H1 (cell line): Measurements from ENCODE around the gene NAA50. TPM values are rescaled to one million over a fixed set of nuclear protein-coding genes. Genes with fewer than 3 reads are reported as not detected.

ENCODE experiments used
- CTCF ChIA-PET: fragments of 300-600 bp; sonication (Branson Sonifier 250); formaldehyde crosslinking; loops from one replicate; lab custom pipeline; 2021; ENCODE audit not compliant: partially characterized antibody; lab: Charles Lee
- POLR2A ChIA-PET: fragments of 300-600 bp; sonication (Branson Sonifier 250); formaldehyde crosslinking; loops from one replicate; lab custom pipeline; 2021; ENCODE audit warnings: inconsistent platforms; ENCODE audit not compliant: partially characterized antibody; lab: Charles Lee
- DNase-seq, 2 experiments: peaks; one replicate each; pipeline versions ENCODE4 v3.0.0 to v3.0.0-alpha.2; 2010 to 2022; ENCODE audit warnings: low spot score in 2 of 2, low read depth in 1 of 2, mixed read lengths in 1 of 2
- FAIRE-seq: peaks from 2 replicates; lab custom pipeline; 2011; peaks lifted over from hg19 to GRCh38; lab: Jason Lieb, UNC
- H2AFZ ChIP-seq: 2 replicates; pipeline ENCODE4 v1.8.1; 2012; ENCODE audit warnings: low read length, inconsistent platforms
- H2AK5ac ChIP-seq: 2 replicates; pipeline ENCODE4 v1.6.1; 2013; ENCODE audit warnings: low read depth, low read length
- H2BK120ac ChIP-seq: replicated peaks from 2 replicates; pipeline ENCODE3; 2013; ENCODE audit warnings: low read depth, low read length, inconsistent platforms
- H2BK12ac ChIP-seq: 2 replicates; pipeline ENCODE4 v1.6.1; 2013; ENCODE audit warnings: low read depth, low read length
- H2BK15ac ChIP-seq: 2 replicates; pipeline ENCODE4 v1.6.1; 2013; ENCODE audit warnings: low read length
- H2BK20ac ChIP-seq: 2 replicates; pipeline ENCODE4 v1.6.1; 2013; ENCODE audit warnings: low read length
- H2BK5ac ChIP-seq: 2 replicates; pipeline ENCODE4 v1.6.1; 2013; ENCODE audit warnings: low read depth, low read length
- H3K14ac ChIP-seq: 2 replicates; pipeline ENCODE4 v1.6.1; 2013; ENCODE audit warnings: inconsistent platforms; ENCODE audit not compliant: insufficient read length
- H3K18ac ChIP-seq: 2 replicates; pipeline ENCODE4 v1.6.1; 2013; ENCODE audit warnings: low read length; ENCODE audit errors: extremely low read depth
- H3K23ac ChIP-seq: 2 replicates; pipeline ENCODE4 v1.6.1; 2013; ENCODE audit warnings: inconsistent platforms; ENCODE audit not compliant: insufficient read length
- H3K23me2 ChIP-seq: 2 replicates; pipeline ENCODE4 v1.6.1; 2013; ENCODE audit warnings: low read depth, low read length
- H3K27ac ChIP-seq: 2 replicates; pipeline ENCODE4 v1.6.1; 2011; ENCODE audit warnings: low read depth, low read length, inconsistent platforms
- H3K27me3 ChIP-seq, 4 experiments: replicated peaks in 1 of 4; 1 replicate in 1 of 4; 2 replicates in 3 of 4; pipeline versions ENCODE4 v1.6.1 to v1.8.1; 2011 to 2013; ENCODE audit warnings: low read length in 3 of 4, mild to moderate bottlenecking in 3 of 4, inconsistent platforms in 2 of 4, mixed read lengths in 2 of 4, moderate library complexity in 1 of 4; ENCODE audit not compliant: control insufficient read depth in 3 of 4, insufficient read depth in 3 of 4; ENCODE audit errors: extremely low read depth in 1 of 4
- H3K36me3 ChIP-seq, 4 experiments: 2 replicates each; pipeline versions ENCODE4 v1.6.1 to v1.8.1; 2011 to 2013; ENCODE audit warnings: mild to moderate bottlenecking in 4 of 4, low read length in 3 of 4, moderate library complexity in 2 of 4, control low read depth in 1 of 4, inconsistent platforms in 1 of 4; ENCODE audit not compliant: insufficient read depth in 4 of 4, control insufficient read depth in 2 of 4
- H3K4ac ChIP-seq: replicated peaks from 2 replicates; pipeline ENCODE3; 2013; ENCODE audit warnings: low read length, low read depth, mixed read lengths, inconsistent platforms; ENCODE audit not compliant: insufficient read length
- H3K4me1 ChIP-seq, 4 experiments: replicated peaks in 1 of 4; 1 replicate in 1 of 4; 2 replicates in 3 of 4; pipeline versions ENCODE4 v1.6.1 to v1.8.1; 2011 to 2013; ENCODE audit warnings: low read length in 3 of 4, inconsistent platforms in 2 of 4, mixed read lengths in 1 of 4; ENCODE audit not compliant: insufficient read depth in 4 of 4, control insufficient read depth in 3 of 4
- H3K4me2 ChIP-seq, 2 experiments: 2 replicates each; pipeline versions ENCODE4 v1.6.1 to v1.8.1; 2011 to 2013; ENCODE audit warnings: low read depth in 2 of 2, low read length in 2 of 2, control low read depth in 1 of 2, inconsistent platforms in 1 of 2, mild to moderate bottlenecking in 1 of 2; ENCODE audit not compliant: insufficient read depth in 1 of 2
- H3K4me3 ChIP-seq, 4 experiments: fragments of 200-600, 300-600 bp in 1 of 4; sonication (generic), shearing (Covaris generic), sonication (Bioruptor Twin) in 1 of 4; 2 replicates each; pipeline versions ENCODE4 v1.5.1 to v1.8.1; 2011 to 2016; ENCODE audit warnings: low read length in 4 of 4, low read depth in 3 of 4, control low read depth in 2 of 4, inconsistent platforms in 2 of 4, mild to moderate bottlenecking in 2 of 4, mixed read lengths in 1 of 4, moderate library complexity in 1 of 4; ENCODE audit not compliant: insufficient read depth in 2 of 4; ENCODE audit errors: extremely low read depth in 1 of 4
- H3K56ac ChIP-seq: replicated peaks from 2 replicates; pipeline ENCODE3; 2013; ENCODE audit warnings: low read depth, mild to moderate bottlenecking, mixed read lengths, low read length, inconsistent platforms; ENCODE audit not compliant: insufficient read length
- H3K79me1 ChIP-seq: 2 replicates; pipeline ENCODE4 v1.6.1; 2013; ENCODE audit warnings: low read depth, low read length, control low read depth
- H3K79me2 ChIP-seq, 2 experiments: 2 replicates each; pipeline versions ENCODE4 v1.6.1 to v1.8.1; 2012 to 2013; ENCODE audit warnings: low read length in 2 of 2, mild to moderate bottlenecking in 2 of 2, inconsistent platforms in 1 of 2; ENCODE audit not compliant: insufficient read depth in 2 of 2, control insufficient read depth in 1 of 2
- H3K9ac ChIP-seq, 4 experiments: replicated peaks in 1 of 4; 1 replicate in 1 of 4; 2 replicates in 3 of 4; pipeline versions ENCODE4 v1.6.1 to v1.8.1; 2011 to 2013; ENCODE audit warnings: low read depth in 3 of 4, low read length in 3 of 4, control low read depth in 2 of 4, mild to moderate bottlenecking in 2 of 4, moderate library complexity in 2 of 4, inconsistent platforms in 1 of 4; ENCODE audit errors: extremely low read depth in 1 of 4
- H3K9me3 ChIP-seq, 2 experiments: 2 replicates each; pipeline versions ENCODE4 v1.6.1 to v1.8.1; 2012 to 2013; ENCODE audit warnings: mild to moderate bottlenecking in 2 of 2, moderate library complexity in 2 of 2, control low read depth in 1 of 2, inconsistent platforms in 1 of 2, low read depth in 1 of 2, low read length in 1 of 2, mixed read lengths in 1 of 2; ENCODE audit not compliant: insufficient read depth in 2 of 2
- H4K20me1 ChIP-seq, 2 experiments: replicated peaks in 1 of 2; 2 replicates each; pipeline versions ENCODE3 to v1.8.1; 2011 to 2013; ENCODE audit warnings: inconsistent platforms in 2 of 2, low read length in 2 of 2, mild to moderate bottlenecking in 1 of 2; ENCODE audit not compliant: insufficient read depth in 2 of 2, control insufficient read depth in 1 of 2
- H4K5ac ChIP-seq: 2 replicates; pipeline ENCODE4 v1.6.1; 2013; ENCODE audit warnings: low read length, low read depth, mixed read lengths, inconsistent platforms; ENCODE audit not compliant: insufficient read length
- H4K8ac ChIP-seq: 2 replicates; pipeline ENCODE4 v1.8.0; 2013; ENCODE audit warnings: mild to moderate bottlenecking, moderate library complexity, low read length, inconsistent platforms; ENCODE audit not compliant: insufficient read depth; ENCODE audit errors: extremely low read depth
- H4K91ac ChIP-seq: replicated peaks from 2 replicates; pipeline ENCODE3; 2013; ENCODE audit warnings: low read length, mixed read lengths, inconsistent platforms; ENCODE audit not compliant: insufficient read length
- CEBPB ChIP-seq: IDR thresholded peaks from 2 replicates; pipeline ENCODE4 v1.6.1; 2012; ENCODE audit warnings: low read depth, low read length
- POLR2AphosphoS5 ChIP-seq: IDR thresholded peaks from 2 replicates; pipeline ENCODE4 v1.6.1; 2011; ENCODE audit warnings: low read depth, low read length
- WGBS, 2 experiments: shearing (Covaris generic) in 1 of 2; methylation state at CpG; one replicate each; pipeline versions ENCODE4 v1.1.6 to v1.1.7; 2013 to 2015; ENCODE audit warnings: low lambda C conversion rate in 2 of 2, mixed read lengths in 2 of 2, inconsistent platforms in 1 of 2, low coverage in 1 of 2, missing lambda C conversion rate in 1 of 2; ENCODE audit not compliant: insufficient replicate concordance in 2 of 2, insufficient coverage in 1 of 2, insufficient read length in 1 of 2; ENCODE audit errors: extremely low coverage in 1 of 2, missing lambda C conversion rate in 1 of 2; 5-methylcytosine and 5-hydroxymethylcytosine counted together
- polyA plus RNA-seq, 7 experiments: library from polyadenylated mRNA; depleted of rRNA in 3 of 7; stranded (reverse) in 5 of 7; unstranded in 2 of 7; fragments of >200 nt in 5 of 7; fragments of 200-250 nt in 2 of 7; gene quantifications; 1 replicate in 5 of 7; 2 replicates in 1 of 7; 4 replicates in 1 of 7; pipeline versions ENCODE4 v1.2.1 to v1.2.3, GENCODE V29; 2011 to 2013; ENCODE audit warnings: missing spikeins in 2 of 7, mixed read lengths in 2 of 7
- total RNA-seq: library from RNA; stranded (reverse); fragmentation: NEBNext Ultra II Directional; extraction: Animal tissue kit (Norgen Biotek cat#: 25700); gene quantifications from 2 replicates; pipeline ENCODE4 v1.2.1, GENCODE V29; 2021

The NAA50 gene
- total and polyA plus RNA-seq, 2 of the 8 experiments (the other 6 are each of a cell fraction or from before 2014, with no cell fraction given) = 46.6 to 231 TPM

DNA sequence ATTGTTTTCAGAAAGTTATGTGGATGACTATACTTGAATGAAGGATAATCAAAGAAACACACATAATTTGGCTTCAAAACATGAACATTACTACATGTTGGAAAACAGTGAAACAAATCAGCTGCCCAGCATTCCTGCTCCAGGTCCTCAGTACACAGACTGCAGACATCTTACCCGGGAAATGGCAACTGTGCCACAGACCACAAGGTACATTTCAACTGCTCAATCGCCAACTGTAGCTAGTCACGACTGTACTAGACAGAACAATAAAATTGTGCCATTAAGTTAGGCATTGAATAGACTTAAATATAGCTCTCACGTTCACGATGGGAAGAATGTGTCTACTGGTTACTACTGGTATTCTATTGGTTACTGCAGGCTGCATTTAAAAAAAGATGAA, 5.0 kb downstream of the NAA50 start:
- DNase-seq = no peak
- no peak overlapping the region for H2BK20ac ChIP-seq
- H2AFZ ChIP-seq = no peak overlapping the region
- H2AK5ac ChIP-seq = no peak overlapping the region
- H4K8ac ChIP-seq = no peak overlapping the region
- no peak overlapping the region for H3K4me2 ChIP-seq
- no peak overlapping the region for H4K91ac ChIP-seq
- no peak overlapping the region for H2BK12ac ChIP-seq
- H3K79me2 ChIP-seq = peaks cover 33 to 98% of the 10 kb centered on the region in 2 experiments
- no peak overlapping the region for H2BK15ac ChIP-seq
- no peak overlapping the region for H3K4ac ChIP-seq
- H3K23ac ChIP-seq = peak overlapping the region; percentile 60
- no peak overlapping the region for H4K5ac ChIP-seq
- ChIA-PET POLR2A (interaction anchor here (1.1 to 2.1 kb wide), 3 partner anchors 9 to 88 kb away, joined by 3 to 4 read pairs (median 4); partner anchors contain the start of gene USF3), CTCF (interaction anchor here (0.8 to 2.2 kb wide), 7 partner anchors 11 to 325 kb away, joined by 3 to 6 read pairs (median 3); no protein-coding TSS in a partner anchor)
- H3K27me3 ChIP-seq = no peaks in the 10 kb centered on the region
- no peak overlapping the region for H2BK120ac ChIP-seq
- H3K4me3 ChIP-seq = no peak overlapping the region
- no peak overlapping the region for H3K18ac ChIP-seq
- no peaks in the 10 kb centered on the region for H3K9me3 ChIP-seq
- H3K79me1 ChIP-seq = no peaks in the 10 kb centered on the region; the same call in 1 of the 2 replicates
- H3K14ac ChIP-seq = no peak overlapping the region
- 90% methylated on average over 5 of the region's 5 CpGs; no CpG with 5 or more reads in 1 of the 2 experiments for WGBS, 2 experiments
- H3K36me3 ChIP-seq = no peaks in the 10 kb centered on the region
- H2BK5ac ChIP-seq = no peak overlapping the region
- 0 out of 2 replicates have a peak, but pooled peaks have one; percentile 21 for TF ChIP-seq POLR2AphosphoS5
- TF ChIP-seq CEBPB = no peak
- 0 out of 2 replicates have a peak, but pooled peaks cover 2% of the 10 kb centered on the region for H3K23me2 ChIP-seq
- no peak overlapping the region for H3K27ac ChIP-seq
- H4K20me1 ChIP-seq = peaks cover 10 to 23% of the 10 kb centered on the region in 2 experiments
- no peak for FAIRE-seq
- H3K9ac ChIP-seq = no peak overlapping the region; a peak in 1 of 7 replicates
- no peak overlapping the region for H3K56ac ChIP-seq
- peaks cover 0 to 6% (median 4%) of the 10 kb centered on the region in 4 experiments; a peak in 4 of 7 replicates for H3K4me1 ChIP-seq
